Measurements from ENCODE around the gene HNRNPUL2. TPM values are rescaled to one million over a fixed set of nuclear protein-coding genes. Genes with fewer than 3 reads are reported as not detected.

HNRNPUL2 gene
- polyA plus RNA-seq: 6.1 and 11.6 TPM in 2 replicates

DNA sequence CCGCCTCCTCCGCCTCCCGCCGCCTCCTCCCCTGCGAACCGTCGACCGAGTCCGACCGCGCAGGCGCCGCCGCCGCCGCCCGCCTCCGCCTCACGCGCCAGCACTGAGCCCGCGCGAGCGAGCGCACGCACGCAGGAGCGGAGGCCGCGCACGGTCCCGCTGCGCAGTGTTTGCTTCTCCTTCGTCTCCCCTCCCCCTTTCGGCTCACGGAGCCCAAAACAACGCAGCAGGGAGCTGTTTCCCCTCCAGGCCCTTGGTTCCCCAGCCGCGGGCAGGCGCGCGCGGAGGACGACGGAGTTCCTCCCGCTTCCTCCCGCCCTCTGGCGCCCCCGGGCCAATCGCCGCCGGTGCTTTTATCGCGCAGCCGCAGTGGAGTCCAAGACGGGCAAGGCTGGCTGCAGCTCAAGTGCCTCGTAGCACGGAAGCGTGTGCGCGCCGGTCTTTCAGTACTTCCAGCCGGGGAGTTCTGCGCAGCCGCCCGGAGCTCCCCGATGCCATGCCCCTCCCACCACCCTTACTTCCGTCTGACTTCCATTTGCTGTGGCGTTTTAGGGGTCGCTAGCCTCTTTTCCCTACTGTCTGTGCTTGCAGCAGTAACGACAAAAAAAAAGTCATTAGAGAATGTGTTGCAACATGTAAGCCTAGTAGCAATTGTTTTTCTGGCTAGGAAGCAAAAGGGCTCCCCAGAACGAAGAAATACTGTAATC is at the start of gene HNRNPUL2:
HNRNPUL2 (minus strand) TSS at position 293 of the 707 bp plus-strand sequence. CDS start 301 bp downstream, outside the sequence.

DNA sequence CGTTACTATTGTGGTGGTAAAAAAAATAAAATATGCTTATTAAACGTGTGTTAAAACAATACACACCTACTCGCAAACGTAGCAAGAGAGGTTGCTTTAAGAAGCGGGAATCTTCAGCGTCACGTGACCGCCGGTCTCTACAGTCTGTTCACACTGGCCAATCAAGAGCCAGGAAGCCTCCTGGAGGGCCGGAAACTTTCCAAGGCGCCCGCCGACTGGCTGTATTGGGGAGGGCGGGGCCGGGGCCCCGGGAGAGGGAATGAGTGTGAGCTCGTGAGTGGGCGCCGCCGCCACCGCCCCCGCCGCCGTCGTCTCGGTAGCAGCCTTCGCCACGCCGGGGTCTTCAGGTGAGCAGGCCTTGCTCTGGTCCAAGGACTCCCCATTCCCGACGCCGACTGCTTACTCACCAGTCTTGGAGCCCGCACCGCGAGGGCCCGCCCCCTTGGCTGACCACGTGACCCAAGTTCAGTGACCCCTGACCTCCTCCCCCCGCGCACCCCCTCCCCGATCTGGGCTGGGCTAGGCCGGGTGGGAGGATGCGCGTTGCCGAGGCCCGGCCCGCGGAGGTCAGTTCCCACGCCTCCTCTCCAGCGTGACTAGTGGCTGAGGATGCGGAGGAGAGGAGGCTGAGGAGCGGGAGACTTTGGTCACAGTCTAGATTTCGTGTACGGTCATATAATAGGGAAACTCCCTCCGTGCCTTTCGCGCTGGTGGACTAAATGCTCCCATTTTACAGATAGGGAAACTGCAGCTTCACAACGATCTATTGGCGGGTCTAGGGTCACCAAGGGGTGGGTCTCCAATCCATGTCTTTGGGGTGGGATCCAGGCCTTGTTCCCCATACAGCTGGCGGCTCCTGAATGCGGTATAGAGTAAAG is 44.1 kb upstream of the HNRNPUL2 start, which contains the start of gene TAF6L:
TAF6L (plus strand) TSS at position 253 of the 878 bp plus-strand sequence. CDS start 4,388 bp downstream, outside the sequence.

DNA sequence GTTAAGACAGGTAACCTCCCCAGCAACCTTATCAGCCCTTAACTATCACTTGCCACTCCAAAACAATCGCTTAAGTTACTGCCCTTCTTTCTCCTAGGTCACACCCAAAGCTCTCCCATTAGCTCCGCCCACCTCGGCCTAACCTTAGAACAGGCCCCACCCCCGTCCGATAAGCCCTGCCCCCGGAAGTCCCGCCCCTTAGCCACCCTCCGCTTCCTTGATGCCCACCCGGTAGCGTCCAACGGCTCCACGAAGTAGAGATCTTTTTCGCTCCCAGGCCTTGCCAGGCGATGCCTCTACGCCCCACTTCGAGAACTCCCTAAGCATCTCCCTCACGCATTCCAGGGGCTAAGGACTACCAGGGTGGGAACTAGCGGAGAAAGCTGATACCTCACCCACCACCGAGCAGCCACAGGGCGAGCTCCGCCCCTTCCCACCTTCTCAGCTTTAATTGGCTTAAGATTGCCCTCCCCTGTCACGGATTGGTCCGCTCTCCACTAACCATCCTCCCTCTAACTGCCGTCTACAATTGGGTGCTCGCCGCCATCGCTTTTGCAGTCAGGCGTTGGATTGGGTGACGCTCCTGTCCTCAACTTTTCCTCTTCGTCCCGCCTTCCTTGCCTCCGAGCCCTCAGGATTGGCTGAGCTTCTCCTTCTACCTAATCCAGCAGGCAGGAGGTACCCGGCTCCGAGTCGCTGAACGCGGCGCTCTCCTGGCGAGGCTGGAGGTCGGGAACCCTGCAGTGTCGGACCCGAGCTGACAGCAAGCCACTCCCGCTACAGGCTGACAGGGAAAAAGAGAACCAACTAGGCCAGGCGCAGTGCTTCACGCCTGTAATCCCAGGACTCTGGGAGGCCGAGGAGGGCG is 26.7 kb upstream of the HNRNPUL2 start, which contains the start of gene ZBTB3:
ZBTB3 (minus strand) TSS at position 425 of the 868 bp plus-strand sequence. CDS start 496 bp downstream, outside the sequence.

DNA sequence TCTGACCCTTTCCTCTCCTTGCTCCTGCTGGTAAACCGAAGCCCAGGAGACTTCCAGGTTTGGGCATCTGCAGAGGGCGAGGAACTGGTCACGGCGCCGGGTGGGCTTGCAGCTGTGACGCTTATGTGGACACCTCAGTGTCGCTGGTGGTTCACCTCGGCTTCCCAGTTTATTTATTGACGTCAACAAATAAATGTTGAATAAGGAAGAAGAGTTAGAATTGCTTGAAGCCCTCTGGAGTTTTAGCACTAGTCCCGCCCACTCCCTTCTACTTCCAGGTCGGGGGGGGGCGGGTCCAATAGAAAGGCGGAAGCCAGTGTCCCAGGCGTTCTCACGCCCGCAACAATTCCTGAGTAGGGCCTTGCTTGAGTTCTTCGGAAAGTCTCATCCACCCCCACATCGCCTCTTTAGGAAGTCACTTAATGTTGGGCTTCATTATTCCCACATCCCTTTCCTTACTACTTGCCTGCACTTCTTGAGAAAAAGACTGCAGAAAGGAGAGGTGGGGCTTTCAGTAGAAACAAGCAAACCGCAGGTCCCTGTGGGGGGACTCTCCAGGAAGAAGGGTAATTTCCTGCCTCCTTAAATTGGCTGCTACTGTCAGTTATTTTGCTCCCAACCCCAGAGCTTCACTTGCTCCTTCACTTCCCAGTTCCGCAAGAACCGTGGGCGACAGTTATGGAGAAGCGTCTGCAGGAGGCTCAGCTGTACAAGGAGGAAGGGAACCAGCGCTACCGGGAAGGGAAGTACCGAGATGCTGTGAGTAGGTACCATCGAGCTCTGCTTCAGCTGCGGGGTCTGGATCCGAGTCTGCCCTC is 1.1 kb upstream of the HNRNPUL2 start, which contains the start of gene TTC9C:
TTC9C (plus strand) TSS at position 316 of the 818 bp plus-strand sequence; CDS start at position 679, 363 bp downstream.

DNA sequence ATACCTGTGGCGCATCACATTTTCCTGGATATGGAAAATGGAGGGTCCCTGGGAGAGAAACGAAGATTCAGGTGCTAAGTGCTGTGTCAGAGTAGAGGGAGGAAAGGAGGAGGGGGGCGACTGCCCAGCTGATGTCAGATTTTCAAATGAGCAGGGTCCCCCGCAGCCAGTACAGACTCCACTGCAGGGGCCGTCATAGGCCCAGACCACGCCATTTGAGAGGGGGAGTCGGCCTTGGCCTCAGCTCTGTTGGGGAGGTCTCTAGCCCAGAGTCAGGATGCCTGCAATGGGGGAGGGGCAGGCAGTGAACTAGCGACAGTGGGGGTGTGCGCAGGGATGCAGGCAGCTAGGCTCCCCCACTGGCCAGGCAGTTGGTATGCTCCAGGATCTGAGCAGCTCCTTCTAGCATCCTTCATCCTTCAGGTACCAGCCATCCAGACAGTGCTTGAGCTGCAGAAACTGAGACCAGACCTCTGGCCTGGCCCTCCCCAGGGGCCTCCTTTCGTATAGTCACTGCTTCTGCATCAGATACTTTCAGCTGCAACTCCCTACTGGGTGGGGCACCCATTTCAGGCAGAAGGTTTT is 19.9 kb downstream of the HNRNPUL2 start, which contains the start of the genes BSCL2 and GNG3:
BSCL2 (minus strand) TSS at position 148 of the 585 bp plus-strand sequence. CDS start 229 bp downstream, outside the sequence.
GNG3 (plus strand) TSS at position 400 of the 585 bp plus-strand sequence. CDS start 620 bp downstream, outside the sequence.

DNA sequence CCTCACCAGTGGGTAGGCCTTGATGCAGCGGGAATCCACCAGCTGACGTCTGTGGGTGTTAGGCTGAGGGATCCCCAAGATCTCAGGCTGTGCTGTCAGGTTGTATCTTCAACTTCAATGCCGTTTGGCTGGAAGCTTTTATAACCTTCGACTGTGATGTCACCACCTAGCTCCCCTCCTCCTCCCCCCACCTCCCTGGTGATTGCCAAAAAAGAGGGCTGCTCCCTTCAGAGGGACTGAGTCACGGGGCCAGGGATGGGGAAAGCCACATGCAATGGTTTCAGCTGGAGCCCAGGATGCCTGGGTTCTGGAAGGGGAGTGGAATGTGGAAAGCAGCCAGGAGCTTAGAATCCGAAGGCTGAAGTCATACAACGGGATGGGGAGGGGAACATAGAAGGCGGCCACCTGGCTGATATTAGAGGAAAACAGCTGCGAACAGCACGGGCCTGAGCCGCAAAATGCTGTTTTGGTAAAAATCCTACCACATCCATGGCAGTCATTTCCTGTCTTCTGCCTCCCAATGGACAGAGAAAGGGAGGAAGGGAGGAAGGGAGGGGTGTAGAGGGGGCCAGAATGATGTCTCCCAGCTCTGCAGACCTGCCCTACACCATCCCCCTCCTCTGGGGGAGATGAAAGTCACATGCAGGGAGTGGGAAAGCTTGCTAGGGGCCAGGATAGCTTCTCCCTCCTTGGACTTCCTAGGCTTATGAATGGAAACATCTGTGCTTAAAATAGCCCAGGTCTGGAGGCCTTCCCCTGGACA is 37.7 kb downstream of the HNRNPUL2 start, which contains the start of gene LRRN4CL:
LRRN4CL (minus strand) TSS at position 110 of the 763 bp plus-strand sequence. CDS start 1,022 bp downstream, outside the sequence.

DNA sequence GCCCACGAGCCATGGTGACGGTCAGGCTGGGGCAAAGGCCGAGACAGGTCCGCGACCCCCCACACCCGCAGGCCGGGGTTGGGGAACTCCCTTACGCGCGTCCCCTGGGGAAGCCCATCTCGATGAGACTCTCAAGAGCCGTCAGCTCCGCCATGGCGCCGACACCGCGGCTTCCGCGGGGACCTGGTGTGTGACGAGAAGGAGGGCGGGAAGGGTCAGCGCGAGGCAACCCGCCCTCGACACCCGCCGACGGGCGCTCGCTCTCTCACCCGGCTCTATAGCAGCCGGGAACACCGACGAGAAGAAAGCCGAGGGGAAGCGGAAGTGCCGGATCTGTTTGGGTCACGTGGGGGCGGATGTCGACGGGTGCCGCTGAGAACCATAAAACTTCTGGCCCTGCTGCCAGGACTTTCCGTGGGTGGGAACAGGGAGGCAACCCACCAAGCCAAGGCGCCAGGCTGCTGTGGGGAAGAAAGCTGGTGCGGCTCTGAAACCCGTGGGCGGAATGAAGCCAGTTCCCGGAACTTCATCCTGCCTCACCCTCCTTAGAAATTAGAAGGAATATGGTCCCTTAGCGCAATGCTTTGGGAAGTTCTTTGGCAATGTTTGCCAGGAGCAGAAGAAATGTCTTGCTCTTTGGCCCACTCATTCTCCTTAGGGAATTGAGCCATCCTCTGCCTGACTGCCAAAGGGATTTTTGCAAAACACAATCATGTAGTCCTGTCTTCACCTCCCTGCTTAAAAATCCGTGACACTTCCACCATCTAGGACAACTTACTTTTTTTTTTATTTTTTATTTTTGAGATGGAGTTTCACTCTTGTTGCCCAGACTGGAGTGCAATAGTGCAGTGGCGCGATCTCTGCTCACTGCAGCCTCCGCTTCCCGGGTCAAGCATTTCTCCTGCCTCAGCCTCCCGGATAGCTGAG is 48.2 kb downstream of the HNRNPUL2 start, which contains the start of gene UBXN1:
UBXN1 (minus strand) TSS at position 304 of the 927 bp plus-strand sequence; CDS start at position 154, 150 bp downstream.

DNA sequence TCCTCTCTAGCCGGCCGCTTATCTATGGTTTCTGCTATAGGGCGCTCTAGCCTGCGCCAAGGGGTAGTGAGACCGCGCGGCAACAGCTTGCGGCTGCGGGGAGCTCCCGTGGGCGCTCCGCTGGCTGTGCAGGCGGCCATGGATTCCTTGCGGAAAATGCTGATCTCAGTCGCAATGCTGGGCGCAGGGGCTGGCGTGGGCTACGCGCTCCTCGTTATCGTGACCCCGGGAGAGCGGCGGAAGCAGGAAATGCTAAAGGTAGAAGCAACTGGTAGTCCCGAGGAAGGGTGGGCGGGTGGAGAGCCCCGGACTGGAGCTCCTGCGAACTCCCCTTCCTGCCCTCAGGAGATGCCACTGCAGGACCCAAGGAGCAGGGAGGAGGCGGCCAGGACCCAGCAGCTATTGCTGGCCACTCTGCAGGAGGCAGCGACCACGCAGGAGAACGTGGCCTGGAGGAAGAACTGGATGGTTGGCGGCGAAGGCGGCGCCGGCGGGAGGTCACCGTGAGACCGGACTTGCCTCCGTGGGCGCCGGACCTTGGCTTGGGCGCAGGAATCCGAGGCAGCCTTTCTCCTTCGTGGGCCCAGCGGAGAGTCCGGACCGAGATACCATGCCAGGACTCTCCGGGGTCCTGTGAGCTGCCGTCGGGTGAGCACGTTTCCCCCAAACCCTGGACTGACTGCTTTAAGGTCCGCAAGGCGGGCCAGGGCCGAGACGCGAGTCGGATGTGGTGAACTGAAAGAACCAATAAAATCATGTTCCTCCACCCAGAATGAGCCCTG is 55.5 kb downstream of the HNRNPUL2 start, which contains the start of the genes LBHD1 and UQCC3:
LBHD1 (minus strand) TSS at position 660 of the 782 bp plus-strand sequence. CDS start 2,236 bp downstream, outside the sequence.
UQCC3 (plus strand) TSS at position 66 of the 782 bp plus-strand sequence; CDS start at position 139, 73 bp downstream.

DNA sequence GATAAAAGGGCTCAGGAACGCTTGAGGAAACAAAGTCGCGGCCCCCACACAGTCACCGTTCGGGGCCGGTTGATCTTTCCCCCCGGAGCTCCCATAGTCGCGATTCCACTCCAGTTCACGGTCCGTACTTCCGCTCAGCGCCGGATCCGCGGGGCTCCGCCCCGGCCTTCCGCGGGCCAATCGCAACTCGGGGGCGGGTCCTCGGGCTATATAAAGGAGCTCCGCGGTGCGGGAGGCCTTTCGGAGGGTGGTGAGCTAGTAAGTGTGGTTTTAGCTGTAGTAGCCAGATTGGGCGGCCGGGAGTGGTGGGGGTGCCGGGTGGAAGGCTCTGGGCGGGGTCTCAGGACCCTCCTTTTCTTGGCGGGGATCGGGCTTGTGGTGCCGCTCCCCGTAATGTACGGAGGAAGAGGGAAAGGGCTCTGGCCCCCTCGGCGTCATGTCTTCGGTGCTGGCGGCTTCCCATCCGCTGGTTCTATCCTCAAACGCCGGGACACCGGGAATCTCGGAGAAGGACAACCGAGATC is 62.1 kb downstream of the HNRNPUL2 start, which contains the start of the genes C11orf98 and CSKMT:
C11orf98 (minus strand) TSS at position 136 of the 524 bp plus-strand sequence; CDS start at position 95, 41 bp downstream.
CSKMT (plus strand) TSS at position 238 of the 524 bp plus-strand sequence. CDS start 568 bp downstream, outside the sequence.

Other genes with a start within 250 kb of the HNRNPUL2 start
- 0.73 and 2.8 TPM in 2 replicates for gene AHNAK, start 180.7 kb downstream of the HNRNPUL2 start, polyA plus RNA-seq
- gene EEF1G, start 153.6 kb downstream of the HNRNPUL2 start, polyA plus RNA-seq: 108 and 114 TPM in 2 replicates
- gene TUT1, start 135.9 kb downstream of the HNRNPUL2 start, polyA plus RNA-seq: 0.19 and 2.8 TPM in 2 replicates
- 0.60 and 0.63 TPM in 2 replicates for gene MTA2, start 125.6 kb downstream of the HNRNPUL2 start, polyA plus RNA-seq
- not detected in 2 replicates for gene EML3, start 114.7 kb downstream of the HNRNPUL2 start, polyA plus RNA-seq
- 0.29 TPM in 1 of 2 replicates, not detected in the other for gene ROM1, start 114.2 kb downstream of the HNRNPUL2 start, polyA plus RNA-seq
- 6.0 and 19.2 TPM in 2 replicates for gene B3GAT3, start 105.5 kb downstream of the HNRNPUL2 start, polyA plus RNA-seq
- 3.9 and 6.3 TPM in 2 replicates for gene GANAB, start 80.8 kb downstream of the HNRNPUL2 start, polyA plus RNA-seq
- 1.1 and 1.3 TPM in 2 replicates for gene INTS5, start 74.2 kb downstream of the HNRNPUL2 start, polyA plus RNA-seq
- gene C11orf98, start 62.2 kb downstream of the HNRNPUL2 start, polyA plus RNA-seq: 82.2 and 95.4 TPM in 2 replicates
- gene CSKMT, start 62.1 kb downstream of the HNRNPUL2 start, polyA plus RNA-seq: 5.4 and 7.2 TPM in 2 replicates
- gene UQCC3, start 55.8 kb downstream of the HNRNPUL2 start, polyA plus RNA-seq: 3.4 and 3.8 TPM in 2 replicates
- gene LBHD1, start 55.2 kb downstream of the HNRNPUL2 start, polyA plus RNA-seq: 2.2 TPM in 1 of 2 replicates, not detected in the other
- 29.6 and 45.3 TPM in 2 replicates for gene UBXN1, start 48.4 kb downstream of the HNRNPUL2 start, polyA plus RNA-seq
- not detected in 2 replicates for gene LRRN4CL, start 37.9 kb downstream of the HNRNPUL2 start, polyA plus RNA-seq
- gene BSCL2, start 20.0 kb downstream of the HNRNPUL2 start, polyA plus RNA-seq: 511 and 550 TPM in 2 replicates
- gene GNG3, start 19.8 kb downstream of the HNRNPUL2 start, polyA plus RNA-seq: 926 and 1,510 TPM in 2 replicates
- gene TTC9C, start 1.0 kb upstream of the HNRNPUL2 start, polyA plus RNA-seq: 39.6 and 42.1 TPM in 2 replicates
- gene ZBTB3, start 26.7 kb upstream of the HNRNPUL2 start, polyA plus RNA-seq: 3.5 and 3.6 TPM in 2 replicates
- gene POLR2G, start 34.1 kb upstream of the HNRNPUL2 start, polyA plus RNA-seq: 167 and 208 TPM in 2 replicates
- gene TAF6L, start 43.9 kb upstream of the HNRNPUL2 start, polyA plus RNA-seq: 0.15 and 1.2 TPM in 2 replicates
- gene TMEM179B, start 59.9 kb upstream of the HNRNPUL2 start, polyA plus RNA-seq: 19.7 and 23.2 TPM in 2 replicates
- 12.5 and 20.4 TPM in 2 replicates for gene TMEM223, start 64.5 kb upstream of the HNRNPUL2 start, polyA plus RNA-seq
- gene NXF1, start 78.0 kb upstream of the HNRNPUL2 start, polyA plus RNA-seq: 25.0 and 31.8 TPM in 2 replicates
- gene STX5, start 104.6 kb upstream of the HNRNPUL2 start, polyA plus RNA-seq: 5.0 and 5.3 TPM in 2 replicates
- gene TEX54, start 105.4 kb upstream of the HNRNPUL2 start, polyA plus RNA-seq: not detected in 2 replicates
- 11.6 and 16.4 TPM in 2 replicates for gene WDR74, start 112.1 kb upstream of the HNRNPUL2 start, polyA plus RNA-seq
- gene SLC3A2, start 153.4 kb upstream of the HNRNPUL2 start, polyA plus RNA-seq: 27.1 and 50.5 TPM in 2 replicates
- 5.9 TPM in 1 of 2 replicates, not detected in the other for gene CHRM1, start 193.9 kb upstream of the HNRNPUL2 start, polyA plus RNA-seq

All from Purkinje cell (primary cell).